MCF 10A (cell line): Measurements from ENCODE around the gene SNRPB2. TPM values are rescaled to one million over a fixed set of nuclear protein-coding genes. Genes with fewer than 3 reads are reported as not detected.
A peak's percentile ranks its signal among the peaks of the same experiment; 100 is the strongest.

Source experiments
- BruUV-seq: library from RNA; stranded (reverse); fragments of 400-500 nt; replicated peaks from 2 replicates; lab custom pipeline; 2021; lab: Mats Ljungman, UMichigan
- CTCF ChIA-PET: fragments of 300-600 bp; sonication (Branson Sonifier 250); formaldehyde crosslinking; extraction: SDS; loops from one replicate; lab custom pipeline; 2021; ENCODE audit warnings: antibody characterized with exemption, inconsistent platforms; lab: Yijun Ruan, JAX
- POLR2A ChIA-PET: fragments of 300-600, 350-650 bp; sonication (Branson Sonifier 250); formaldehyde crosslinking; extraction: SDS; loops from one replicate; lab custom pipeline; 2020; ENCODE audit warnings: antibody characterized with exemption, inconsistent platforms; lab: Yijun Ruan, JAX
- DNase-seq: peaks from one replicate; pipeline ENCODE4 v3.0.0-alpha.2; 2018; ENCODE audit not compliant: unreplicated experiment
- H3K27ac Mint-ChIP-seq: one replicate; pipeline ENCODE4 v1.8.0; 2022; ENCODE audit warnings: mild to moderate bottlenecking, low read depth, mixed read lengths; ENCODE audit not compliant: unreplicated experiment
- H3K27me3 Mint-ChIP-seq: one replicate; pipeline ENCODE4 v1.8.0; 2022; ENCODE audit warnings: mixed read lengths; ENCODE audit not compliant: insufficient read depth, unreplicated experiment
- H3K36me3 Mint-ChIP-seq: one replicate; pipeline ENCODE4 v1.8.0; 2022; ENCODE audit warnings: mild to moderate bottlenecking, moderate library complexity, mixed read lengths; ENCODE audit not compliant: insufficient read depth, unreplicated experiment
- H3K4me1 Mint-ChIP-seq: one replicate; pipeline ENCODE4 v1.8.0; 2022; ENCODE audit warnings: mixed read lengths; ENCODE audit not compliant: insufficient read depth, unreplicated experiment
- H3K4me3 Mint-ChIP-seq: one replicate; pipeline ENCODE4 v1.8.0; 2022; ENCODE audit warnings: mild to moderate bottlenecking, moderate library complexity, mixed read lengths; ENCODE audit not compliant: unreplicated experiment
- H3K9me3 Mint-ChIP-seq: one replicate; pipeline ENCODE4 v1.8.0; 2022; ENCODE audit warnings: mixed read lengths; ENCODE audit not compliant: unreplicated experiment
- intact Hi-C: fragments of 100-400 bp; cut with micrococcal nuclease; formaldehyde crosslinking; loops from 2 replicates; pipeline ENCODE4 v1.14.1; 2022
- total RNA-seq: library from RNA; stranded (reverse); gene quantifications from 2 replicates; pipeline ENCODE4 v1.2.3, GENCODE V29; 2022
- TF ChIP-seq, protein P1 (sequence below): fragments of 200-600 bp; IDR thresholded peaks from one replicate; pipeline ENCODE4 v1.8.0; 2022; ENCODE audit warnings: antibody characterized with exemption, mild to moderate bottlenecking; ENCODE audit not compliant: unreplicated experiment

The SNRPB2 gene
- total RNA-seq, 1 experiment from 2014 or later, result 57.7 TPM

DNA sequence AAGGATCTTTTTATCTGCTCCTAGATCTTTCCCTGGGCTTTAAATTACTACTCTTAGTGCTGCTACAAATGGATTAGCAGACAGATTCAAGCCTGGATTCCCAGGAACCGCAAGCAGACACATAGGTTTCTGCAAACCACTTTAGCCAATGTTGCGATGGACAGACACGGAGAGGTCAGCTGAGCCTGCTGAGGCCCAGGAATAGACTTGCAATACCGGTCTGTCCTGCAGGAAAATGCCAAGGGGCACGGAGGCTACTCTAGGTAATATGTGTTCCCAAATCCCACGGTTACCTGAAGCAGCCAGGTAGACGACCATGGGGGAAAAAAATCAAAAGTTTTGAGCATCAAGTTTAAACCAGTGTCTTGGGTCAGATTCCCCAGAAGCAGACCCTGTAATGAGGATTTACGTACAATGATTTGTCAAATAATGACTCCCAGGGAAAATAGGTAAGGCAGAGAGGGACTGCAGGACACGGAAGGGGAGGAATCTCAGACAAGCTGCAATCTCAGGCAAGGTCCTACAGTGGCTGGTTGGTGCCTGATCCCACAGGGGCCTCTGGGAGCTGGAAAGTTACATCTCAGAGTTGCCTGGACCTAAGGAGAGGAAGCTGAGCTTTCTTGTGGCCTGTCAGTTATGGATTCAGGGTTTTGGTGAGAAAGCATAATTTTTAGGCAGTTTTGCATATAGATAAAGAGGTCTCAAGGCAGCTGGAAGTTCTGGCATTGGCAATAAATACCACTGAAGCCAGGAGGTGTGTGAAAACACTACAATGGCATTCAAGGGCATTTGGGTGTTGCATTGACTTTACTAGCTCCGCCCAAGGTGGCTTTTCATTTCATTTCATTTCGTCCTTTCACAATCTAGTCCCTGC, 30.8 kb downstream of the SNRPB2 start:
- Mint-ChIP-seq H3K9me3 (no peaks in the 10 kb centered on the region), H3K4me3 (no peak overlapping the region), H3K36me3 (no peaks in the 10 kb centered on the region), H3K27ac (no peak overlapping the region), H3K27me3 (peaks cover 22% of the 10 kb centered on the region), H3K4me1 (no peaks in the 10 kb centered on the region)
- no peak for DNase-seq
- POLR2A ChIA-PET, result interaction anchor here (0.6 to 1.2 kb wide), 3 partner anchors 13 to 993 kb away, joined by 3 to 4 read pairs (median 3); partner anchors contain the start of gene OTOR
- BruUV-seq, result no TSS peak
- CTCF ChIA-PET, result interaction anchor here (0.6 to 4.6 kb wide), 56 partner anchors 10 to 1479 kb away, joined by 3 to 75 read pairs (median 4); partner anchors contain the start of genes OTOR and SNRPB2
- TF ChIP-seq, protein P1, sequence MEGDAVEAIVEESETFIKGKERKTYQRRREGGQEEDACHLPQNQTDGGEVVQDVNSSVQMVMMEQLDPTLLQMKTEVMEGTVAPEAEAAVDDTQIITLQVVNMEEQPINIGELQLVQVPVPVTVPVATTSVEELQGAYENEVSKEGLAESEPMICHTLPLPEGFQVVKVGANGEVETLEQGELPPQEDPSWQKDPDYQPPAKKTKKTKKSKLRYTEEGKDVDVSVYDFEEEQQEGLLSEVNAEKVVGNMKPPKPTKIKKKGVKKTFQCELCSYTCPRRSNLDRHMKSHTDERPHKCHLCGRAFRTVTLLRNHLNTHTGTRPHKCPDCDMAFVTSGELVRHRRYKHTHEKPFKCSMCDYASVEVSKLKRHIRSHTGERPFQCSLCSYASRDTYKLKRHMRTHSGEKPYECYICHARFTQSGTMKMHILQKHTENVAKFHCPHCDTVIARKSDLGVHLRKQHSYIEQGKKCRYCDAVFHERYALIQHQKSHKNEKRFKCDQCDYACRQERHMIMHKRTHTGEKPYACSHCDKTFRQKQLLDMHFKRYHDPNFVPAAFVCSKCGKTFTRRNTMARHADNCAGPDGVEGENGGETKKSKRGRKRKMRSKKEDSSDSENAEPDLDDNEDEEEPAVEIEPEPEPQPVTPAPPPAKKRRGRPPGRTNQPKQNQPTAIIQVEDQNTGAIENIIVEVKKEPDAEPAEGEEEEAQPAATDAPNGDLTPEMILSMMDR, result no peak
- intact Hi-C loops, result loop anchor here (1.0 kb wide), 2 partner anchors 59 to 242 kb away; no protein-coding TSS in a partner anchor

DNA sequence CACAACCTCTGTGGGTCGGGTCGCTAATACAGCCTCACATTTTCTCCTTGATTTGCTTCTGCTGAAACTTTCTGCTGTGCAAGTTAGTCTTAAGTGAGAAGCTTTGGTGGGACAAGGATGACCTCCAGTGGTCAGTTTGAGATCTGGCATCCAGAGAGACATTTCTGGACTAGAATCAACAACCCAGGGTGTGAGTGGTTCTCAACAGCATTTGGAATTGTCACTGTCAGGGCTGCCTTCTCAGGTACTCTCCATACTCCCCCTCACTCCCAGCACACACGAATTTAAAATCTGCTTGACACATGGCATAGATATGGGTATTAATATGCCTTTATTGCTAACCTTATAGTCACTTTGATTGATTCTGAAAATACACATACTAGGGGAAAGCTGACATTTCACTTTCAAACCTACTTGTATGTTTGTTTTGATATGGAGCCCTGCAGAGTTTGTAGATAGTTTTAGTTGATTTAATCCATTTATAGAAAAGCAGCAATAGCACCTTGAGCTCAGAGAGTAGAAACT, 31.5 kb downstream of the SNRPB2 start:
- H3K36me3 Mint-ChIP-seq, result no peaks in the 10 kb centered on the region
- no peaks in the 10 kb centered on the region for H3K9me3 Mint-ChIP-seq
- ChIA-PET POLR2A (interaction anchor here (0.6 to 1.2 kb wide), 3 partner anchors 13 to 1396 kb away, joined by 3 to 4 read pairs (median 4); partner anchors contain the start of gene OTOR), CTCF (interaction anchor here (0.6 to 4.6 kb wide), 63 partner anchors 9 to 1734 kb away, joined by 3 to 75 read pairs (median 4); partner anchors contain the start of genes OTOR and SNRPB2)
- BruUV-seq, result no TSS peak
- H3K27me3 Mint-ChIP-seq, result peaks cover 29% of the 10 kb centered on the region
- TF ChIP-seq, protein P1, result peak; percentile 78
- H3K4me3 Mint-ChIP-seq, result no peak overlapping the region
- intact Hi-C loops, result loop anchor here (1.0 kb wide), 2 partner anchors 60 to 243 kb away; no protein-coding TSS in a partner anchor
- H3K4me1 Mint-ChIP-seq, result no peaks in the 10 kb centered on the region
- DNase-seq, result peak; percentile 72
- H3K27ac Mint-ChIP-seq, result no peak overlapping the region

DNA sequence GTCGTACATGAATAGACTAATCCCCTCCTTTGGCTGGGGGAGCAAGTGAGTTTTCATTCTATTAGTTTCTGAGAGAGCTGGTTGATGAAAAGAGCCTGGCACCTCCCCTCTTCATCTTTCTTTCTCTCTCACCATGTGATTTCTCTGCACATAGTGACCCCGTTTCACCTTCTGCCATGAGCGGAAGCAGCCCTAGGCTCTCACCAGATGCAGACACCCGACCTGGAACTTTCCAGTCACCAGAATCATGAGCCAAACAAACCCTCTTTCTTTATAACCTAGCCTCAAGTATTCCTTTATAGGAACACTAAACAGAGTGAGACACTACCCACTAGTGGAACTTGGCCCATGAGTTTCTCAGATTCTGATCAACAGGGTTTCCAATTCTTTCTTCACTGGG, 34.7 kb downstream of the SNRPB2 start:
- Mint-ChIP-seq H3K9me3 (no peaks in the 10 kb centered on the region), H3K36me3 (no peaks in the 10 kb centered on the region), H3K4me1 (no peaks in the 10 kb centered on the region), H3K4me3 (no peak overlapping the region), H3K27me3 (peaks cover 38% of the 10 kb centered on the region), H3K27ac (no peak overlapping the region)
- ChIA-PET CTCF (interaction anchor here (0.6 to 1.9 kb wide), 7 partner anchors 10 to 1637 kb away, joined by 3 to 6 read pairs (median 4); no protein-coding TSS in a partner anchor), POLR2A (no interaction called here)
- DNase-seq, result no peak
- BruUV-seq, result no TSS peak
- TF ChIP-seq, protein P1, result no peak
- intact Hi-C loops, result no loop called here

DNA sequence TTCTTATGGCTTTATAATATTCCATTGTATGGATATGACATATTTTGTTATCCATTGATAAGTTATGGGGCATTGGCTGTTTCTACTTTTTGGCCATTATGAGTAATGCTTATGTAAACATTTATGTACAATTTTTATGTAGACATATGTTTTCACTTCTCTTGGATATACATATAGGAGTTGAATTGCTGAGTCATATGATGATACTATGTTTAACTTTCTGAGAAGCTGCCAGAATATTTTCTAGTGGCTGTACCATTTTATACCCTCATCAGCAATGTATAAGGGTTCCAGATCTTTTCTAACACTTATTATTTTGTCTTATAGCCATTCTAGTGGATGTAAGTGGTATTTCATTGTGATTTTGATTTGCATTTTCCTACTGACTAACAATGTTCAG, 41.4 kb downstream of the SNRPB2 start:
- BruUV-seq, result no TSS peak
- TF ChIP-seq, protein P1, result no peak
- H3K27ac Mint-ChIP-seq, result no peak overlapping the region
- no peak overlapping the region for H3K4me3 Mint-ChIP-seq
- DNase-seq, result no peak
- CTCF ChIA-PET, result interaction anchor here (2.0 kb wide), 1 partner anchor 10 kb away, joined by 10 read pairs; no protein-coding TSS in a partner anchor
- no peaks in the 10 kb centered on the region for H3K9me3 Mint-ChIP-seq
- no peaks in the 10 kb centered on the region for H3K4me1 Mint-ChIP-seq
- intact Hi-C loops, result no loop called here
- POLR2A ChIA-PET, result no interaction called here
- no peaks in the 10 kb centered on the region for H3K36me3 Mint-ChIP-seq
- peaks cover 45% of the 10 kb centered on the region for H3K27me3 Mint-ChIP-seq
